ENCODE results near the gene FCRLB. TPM values are rescaled to one million over a fixed set of nuclear protein-coding genes. Genes with fewer than 3 reads are reported as not detected.
"Not testable (repeated sequence)": the region's sequence is repeated elsewhere in the genome, so short reads cannot be mapped to it uniquely, and the experiment has no call there.

FCRLB gene, protein sequence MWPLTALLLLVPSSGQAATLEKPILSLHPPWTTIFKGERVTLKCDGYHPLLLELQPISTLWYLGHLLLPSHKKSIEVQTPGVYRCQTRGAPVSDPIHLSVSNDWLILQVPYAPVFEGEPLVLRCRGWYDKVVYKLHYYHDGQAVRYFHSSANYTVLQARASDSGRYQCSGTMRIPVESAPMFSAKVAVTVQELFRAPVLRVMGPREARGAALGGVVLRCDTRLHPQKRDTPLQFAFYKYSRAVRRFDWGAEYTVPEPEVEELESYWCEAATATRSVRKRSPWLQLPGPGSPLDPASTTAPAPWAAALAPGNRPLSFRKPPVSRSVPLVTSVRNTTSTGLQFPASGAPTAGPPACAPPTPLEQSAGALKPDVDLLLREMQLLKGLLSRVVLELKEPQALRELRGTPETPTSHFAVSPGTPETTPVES
- 1 to 10 TPM in 5 of 7 donors, under 1 TPM in 2; 0.24 to 4.6 (median 1.2) TPM for total RNA-seq
- polyA plus RNA-seq = under 1 TPM; 0.32 to 0.99 TPM
- long read RNA-seq, donor 1, transcript FCRLB-206 (2 exons, 1,989 nt) = major isoform, 6 of 9 reads
- long read RNA-seq, donor 1, partial matches to known transcripts = 1 of 9 reads
- long read RNA-seq, donor 1, other reads (novel, unspliced or antisense) = 2 of 9 reads
- long read RNA-seq, donor 2 = 0 reads
- long read RNA-seq, donor 3, partial matches to known transcripts = 2 of 4 reads
- long read RNA-seq, donor 3, other reads (novel, unspliced or antisense) = 0 of 4 reads

DNA sequence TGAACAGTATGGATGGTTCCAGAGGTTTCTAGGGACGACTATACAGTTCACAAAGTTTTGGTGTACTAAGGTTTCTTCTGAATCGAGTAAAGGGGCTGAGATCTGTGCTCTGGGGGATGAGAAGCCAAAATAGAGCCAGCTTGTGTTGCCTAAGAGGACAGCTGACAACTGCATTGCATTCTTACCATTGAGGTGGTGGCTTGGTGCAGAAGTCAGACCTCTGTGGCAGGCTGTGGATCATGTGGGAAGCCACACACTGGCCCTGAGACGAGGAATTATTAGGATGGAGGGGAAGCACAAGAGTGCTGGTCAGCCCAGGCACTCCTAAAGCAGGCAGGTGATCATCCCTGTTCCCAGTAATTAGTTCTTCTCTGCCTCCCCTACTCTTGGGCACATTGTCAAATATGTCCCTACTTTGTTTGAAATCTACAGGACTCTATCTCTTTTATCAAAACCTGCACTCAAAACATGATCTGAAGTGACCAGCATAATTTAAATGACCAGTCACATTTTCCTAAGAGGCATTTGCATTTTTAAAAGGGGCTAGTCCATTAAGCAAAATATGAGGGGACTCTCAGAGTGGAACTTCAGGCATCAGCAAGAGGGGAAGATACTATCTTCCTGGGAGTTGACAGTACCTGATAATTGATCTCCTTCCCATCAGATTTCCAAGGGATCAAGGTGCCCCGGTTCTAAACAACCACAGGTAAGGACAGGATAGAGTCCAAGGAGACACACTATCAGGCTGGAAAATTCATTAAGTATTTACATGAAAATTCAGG lies at the start of gene FCRLB:
Gene FCRLB (plus strand): TSS at position 589 of the 782 bp plus-strand sequence. CDS start 1,129 bp downstream, outside the sequence.
- DNase-seq = no peak
- no peak for TF ChIP-seq EP300 (IDR thresholded peaks at IDR 0.05)
- TF ChIP-seq CTCF (IDR thresholded peaks at IDR 0.05) = no peak
- TF ChIP-seq POLR2A (IDR thresholded peaks at IDR 0.05) = no peak
- Histone ChIP-seq H3K27ac (no peak within 1 kb of the TSS), H3K27me3 (no peaks in the 10 kb centered on the region), H3K4me3 (no peak within 1 kb of the TSS), H3K9me3 (no peaks in the 10 kb centered on the region), H3K4me1 (ENCODE audit: insufficient read depth) (peaks cover 3% of the 10 kb centered on the region), H3K36me3 (no peaks in the 10 kb centered on the region)
- 29 to 56% (median 54%) methylated on average over 4 of the region's 4 CpGs for WGBS, 3 donors
- intact Hi-C loops (cut with DNase I) = no loop called here

DNA sequence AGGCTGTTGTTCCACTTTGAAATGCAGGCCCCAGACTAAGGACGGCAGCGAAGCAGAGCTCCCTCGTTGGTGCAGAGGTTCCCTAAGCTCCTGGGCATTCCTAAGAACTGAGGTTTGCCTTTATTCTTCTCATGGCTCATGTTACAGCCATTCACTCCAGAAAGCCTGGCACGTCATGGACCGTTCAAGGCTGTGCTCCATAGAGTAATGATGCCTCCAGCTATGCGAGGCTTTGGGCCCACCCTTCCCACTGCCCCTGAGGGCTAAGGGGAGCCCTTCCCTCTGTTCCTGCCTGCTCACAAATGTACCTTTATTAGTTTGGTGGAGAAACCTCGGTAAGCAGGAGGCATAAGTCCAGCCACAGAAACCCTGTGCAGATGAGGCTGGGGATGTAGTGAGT lies 47.9 kb upstream of the FCRLB start:
- 82 to 92% (median 91%) methylated on average over 4 to 7 of the region's 7 CpGs for WGBS, 3 donors
- DNase-seq; H3K27me3 ChIP-seq; H3K4me3 ChIP-seq; H3K36me3 ChIP-seq; H3K9me3 ChIP-seq; H3K4me1 ChIP-seq (ENCODE audit: insufficient read depth); H3K27ac ChIP-seq; intact Hi-C loops (cut with DNase I): not testable (repeated sequence)

GRCh38 chr1:161674447-161674846 lies 46.9 kb upstream of the FCRLB start:
- H3K4me3 ChIP-seq; DNase-seq; H3K4me1 ChIP-seq (ENCODE audit: insufficient read depth); H3K36me3 ChIP-seq; intact Hi-C loops (cut with DNase I); H3K27me3 ChIP-seq; H3K9me3 ChIP-seq; H3K27ac ChIP-seq: not testable (repeated sequence)
- WGBS, 3 donors = 39 to 56% (median 54%) methylated on average over 2 to 3 of the region's 3 CpGs

GRCh38 chr1:161674908-161675307 lies 46.4 kb upstream of the FCRLB start:
- H3K27ac ChIP-seq; H3K36me3 ChIP-seq; H3K4me1 ChIP-seq (ENCODE audit: insufficient read depth); intact Hi-C loops (cut with DNase I); H3K27me3 ChIP-seq; H3K9me3 ChIP-seq; DNase-seq; H3K4me3 ChIP-seq: not testable (repeated sequence)
- 72 to 75% (median 74%) methylated on average over 2 to 3 of the region's 3 CpGs for WGBS, 3 donors

DNA sequence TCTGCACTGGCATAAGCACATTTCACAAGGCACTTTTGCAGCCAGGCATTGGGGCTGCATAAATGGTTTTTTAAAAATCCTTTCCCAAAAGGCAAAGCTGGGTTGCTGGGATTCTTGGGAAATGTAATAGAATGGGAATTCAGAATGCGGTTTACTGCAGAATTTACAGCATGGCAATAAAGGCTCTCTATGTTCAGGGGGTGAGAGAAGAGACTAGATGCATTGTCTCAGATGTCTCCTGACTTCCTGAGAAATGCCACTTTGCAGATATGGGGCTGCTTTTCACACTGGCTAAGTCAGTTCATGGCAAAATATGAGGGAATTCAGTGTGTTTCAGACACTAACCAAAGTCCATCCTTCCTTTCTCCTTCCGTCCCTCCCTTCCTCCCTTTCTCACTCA lies 44.9 kb upstream of the FCRLB start:
- no peaks in the 10 kb centered on the region for H3K4me1 ChIP-seq (ENCODE audit: insufficient read depth)
- no peaks in the 10 kb centered on the region for H3K27me3 ChIP-seq
- TF ChIP-seq CTCF (IDR thresholded peaks at IDR 0.05) = no peak
- no peak for TF ChIP-seq EP300 (IDR thresholded peaks at IDR 0.05)
- no peak for TF ChIP-seq POLR2A (IDR thresholded peaks at IDR 0.05)
- H3K27ac ChIP-seq = no peak overlapping the region
- H3K36me3 ChIP-seq = no peaks in the 10 kb centered on the region
- 92 to 98% (median 93%) methylated on average over 2 of the region's 2 CpGs for WGBS, 3 donors
- no peak for DNase-seq
- no peaks in the 10 kb centered on the region for H3K9me3 ChIP-seq
- H3K4me3 ChIP-seq = no peak overlapping the region
- intact Hi-C loops (cut with DNase I) = no loop called here
